Measurements from ENCODE around the gene LIAS.

DNA sequence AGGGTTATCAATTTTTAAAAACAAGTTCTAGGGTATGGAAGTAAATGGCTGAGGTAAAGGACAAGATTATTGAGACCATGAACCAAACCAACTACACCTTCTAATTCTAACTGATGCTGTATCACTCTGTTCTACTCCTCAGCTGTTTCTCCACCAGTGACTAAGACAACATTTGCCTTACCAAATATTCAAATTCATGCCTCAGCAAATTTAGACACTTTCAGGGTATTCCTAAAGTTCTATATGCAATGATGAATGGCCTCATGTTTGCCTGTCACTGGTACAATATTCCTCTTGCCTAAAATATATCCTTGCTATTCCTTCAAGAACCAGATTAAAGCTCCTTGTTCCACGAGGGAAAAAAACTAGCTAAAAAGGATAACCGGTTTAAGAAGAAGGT is 5.1 kb upstream of the LIAS start:
- TF ChIP-seq, protein P1, sequence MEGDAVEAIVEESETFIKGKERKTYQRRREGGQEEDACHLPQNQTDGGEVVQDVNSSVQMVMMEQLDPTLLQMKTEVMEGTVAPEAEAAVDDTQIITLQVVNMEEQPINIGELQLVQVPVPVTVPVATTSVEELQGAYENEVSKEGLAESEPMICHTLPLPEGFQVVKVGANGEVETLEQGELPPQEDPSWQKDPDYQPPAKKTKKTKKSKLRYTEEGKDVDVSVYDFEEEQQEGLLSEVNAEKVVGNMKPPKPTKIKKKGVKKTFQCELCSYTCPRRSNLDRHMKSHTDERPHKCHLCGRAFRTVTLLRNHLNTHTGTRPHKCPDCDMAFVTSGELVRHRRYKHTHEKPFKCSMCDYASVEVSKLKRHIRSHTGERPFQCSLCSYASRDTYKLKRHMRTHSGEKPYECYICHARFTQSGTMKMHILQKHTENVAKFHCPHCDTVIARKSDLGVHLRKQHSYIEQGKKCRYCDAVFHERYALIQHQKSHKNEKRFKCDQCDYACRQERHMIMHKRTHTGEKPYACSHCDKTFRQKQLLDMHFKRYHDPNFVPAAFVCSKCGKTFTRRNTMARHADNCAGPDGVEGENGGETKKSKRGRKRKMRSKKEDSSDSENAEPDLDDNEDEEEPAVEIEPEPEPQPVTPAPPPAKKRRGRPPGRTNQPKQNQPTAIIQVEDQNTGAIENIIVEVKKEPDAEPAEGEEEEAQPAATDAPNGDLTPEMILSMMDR (optimal IDR thresholded peaks at IDR 0.05 in 1 of 3, IDR thresholded peaks at IDR 0.05 in 1 of 3, conservative IDR thresholded peaks at IDR 0.05 in 1 of 3; ENCODE audit: extremely low read depth in 1 of 3, insufficient read depth in 2 of 3, low read length in 3 of 3), result no peak
- no peak for TF ChIP-seq EZH2 (IDR thresholded peaks at IDR 0.05; ENCODE audit: low read length)
